Type B pancreatic cell (in vitro differentiated cells): ENCODE measurements around the gene SIMC1. TPM values are rescaled to one million over a fixed set of nuclear protein-coding genes. Genes with fewer than 3 reads are reported as not detected.

ENCODE experiments used
- DNase-seq: peaks from one replicate; pipeline ENCODE4 v3.0.0; 2021; ENCODE audit warnings: mixed read lengths; ENCODE audit not compliant: unreplicated experiment; ENCODE audit errors: extremely low spot score
- H3K27ac Mint-ChIP-seq: 2 replicates; pipeline ENCODE4 v1.8.0; 2021; ENCODE audit warnings: mild to moderate bottlenecking, mixed read lengths
- H3K27me3 Mint-ChIP-seq: 2 replicates; pipeline ENCODE4 v1.8.0; 2021; ENCODE audit warnings: mixed read lengths
- H3K36me3 Mint-ChIP-seq: 2 replicates; pipeline ENCODE4 v1.8.0; 2021; ENCODE audit warnings: mixed read lengths
- H3K4me1 Mint-ChIP-seq: one replicate; pipeline ENCODE4 v1.8.0; 2021; ENCODE audit warnings: mixed read lengths; ENCODE audit not compliant: unreplicated experiment
- H3K4me3 Mint-ChIP-seq: 2 replicates; pipeline ENCODE4 v1.8.0; 2021; ENCODE audit warnings: mild to moderate bottlenecking, mixed read lengths
- H3K9me3 Mint-ChIP-seq: 2 replicates; pipeline ENCODE4 v1.8.0; 2021; ENCODE audit warnings: mixed read lengths
- microRNA-seq: library from miRNA; unstranded; fragments of <30 nt; microRNA quantifications from one replicate; pipeline ENCODE4, GENCODE V29; 2020
- total RNA-seq: library from RNA; stranded (reverse); gene quantifications from 2 replicates; pipeline ENCODE4 v1.2.1, GENCODE V29; 2021; ENCODE audit warnings: low replicate concordance
- TF ChIP-seq, protein P1 (sequence below): fragments of 200-600 bp; sonication (generic); conservative IDR thresholded peaks from 2 replicates; pipeline ENCODE4 v1.5.0; 2021; ENCODE audit warnings: antibody characterized with exemption, mild to moderate bottlenecking

SIMC1 gene
- total RNA-seq, 1 donor from 2014 or later = 34.0 TPM

- peaks cover 11% of the 10 kb centered on the region for H3K36me3 Mint-ChIP-seq
- no peak for DNase-seq
- H3K27ac Mint-ChIP-seq = no peak overlapping the region
- TF ChIP-seq, protein P1, sequence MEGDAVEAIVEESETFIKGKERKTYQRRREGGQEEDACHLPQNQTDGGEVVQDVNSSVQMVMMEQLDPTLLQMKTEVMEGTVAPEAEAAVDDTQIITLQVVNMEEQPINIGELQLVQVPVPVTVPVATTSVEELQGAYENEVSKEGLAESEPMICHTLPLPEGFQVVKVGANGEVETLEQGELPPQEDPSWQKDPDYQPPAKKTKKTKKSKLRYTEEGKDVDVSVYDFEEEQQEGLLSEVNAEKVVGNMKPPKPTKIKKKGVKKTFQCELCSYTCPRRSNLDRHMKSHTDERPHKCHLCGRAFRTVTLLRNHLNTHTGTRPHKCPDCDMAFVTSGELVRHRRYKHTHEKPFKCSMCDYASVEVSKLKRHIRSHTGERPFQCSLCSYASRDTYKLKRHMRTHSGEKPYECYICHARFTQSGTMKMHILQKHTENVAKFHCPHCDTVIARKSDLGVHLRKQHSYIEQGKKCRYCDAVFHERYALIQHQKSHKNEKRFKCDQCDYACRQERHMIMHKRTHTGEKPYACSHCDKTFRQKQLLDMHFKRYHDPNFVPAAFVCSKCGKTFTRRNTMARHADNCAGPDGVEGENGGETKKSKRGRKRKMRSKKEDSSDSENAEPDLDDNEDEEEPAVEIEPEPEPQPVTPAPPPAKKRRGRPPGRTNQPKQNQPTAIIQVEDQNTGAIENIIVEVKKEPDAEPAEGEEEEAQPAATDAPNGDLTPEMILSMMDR = no peak
- no peak overlapping the region for H3K4me3 Mint-ChIP-seq
- no peaks in the 10 kb centered on the region for H3K27me3 Mint-ChIP-seq
- H3K9me3 Mint-ChIP-seq = no peaks in the 10 kb centered on the region
- peaks cover 11% of the 10 kb centered on the region for H3K4me1 Mint-ChIP-seq
Measured at GRCh38 chr5:176394096-176394495, 155.9 kb downstream of the SIMC1 start.

DNA sequence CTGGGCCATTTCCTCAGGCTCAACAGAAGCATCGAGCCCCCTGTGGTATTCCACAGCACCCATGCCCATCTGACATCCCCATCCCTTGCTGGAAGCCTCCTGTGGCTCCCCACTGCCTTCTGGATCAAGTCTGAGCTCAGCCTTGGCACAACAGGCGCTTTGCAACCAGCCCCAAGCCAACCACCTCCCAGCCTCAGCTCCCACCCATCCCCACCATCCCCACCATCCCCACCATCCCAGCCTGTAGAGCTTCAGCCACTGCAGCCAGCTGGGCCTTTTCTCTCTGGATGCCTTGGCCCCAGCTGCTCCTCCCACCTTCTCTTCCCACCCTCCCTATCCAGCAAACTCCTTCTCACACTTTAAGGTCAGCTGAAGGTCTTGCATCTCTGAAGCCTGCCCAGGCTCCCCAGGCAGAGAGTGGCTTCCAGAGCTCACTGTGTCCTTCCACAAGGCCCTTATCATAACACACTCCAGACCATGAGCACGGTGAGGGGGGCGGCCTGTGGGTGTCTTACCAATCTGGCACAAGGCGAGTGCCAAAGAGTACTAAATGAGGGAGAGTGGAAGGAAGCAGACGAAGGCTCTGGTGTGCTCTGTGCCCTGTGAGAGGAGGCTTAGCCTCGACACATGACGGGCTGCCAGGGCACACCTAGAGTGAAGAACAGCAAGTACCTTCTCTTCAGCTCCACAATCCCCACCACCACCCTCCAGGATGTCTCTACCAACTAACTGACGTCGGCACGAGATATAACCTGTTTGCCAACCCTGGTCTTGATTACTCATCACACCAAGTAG is 156.9 kb downstream of the SIMC1 start:
- TF ChIP-seq, protein P1 = no peak

More for the DNA sequence above, 156.9 kb downstream of the SIMC1 start:
- H3K4me3 Mint-ChIP-seq = no peak overlapping the region
- peak overlapping the region; percentile 34 for H3K27ac Mint-ChIP-seq
- no peaks in the 10 kb centered on the region for H3K27me3 Mint-ChIP-seq
- H3K9me3 Mint-ChIP-seq = no peaks in the 10 kb centered on the region
- peaks cover 11% of the 10 kb centered on the region for H3K4me1 Mint-ChIP-seq
- no peak for DNase-seq
- peaks cover 13% of the 10 kb centered on the region for H3K36me3 Mint-ChIP-seq

Small RNA genes within 50 kb of the gene (microRNA-seq; reads per million reads assigned to microRNA genes)
- gene MIR1271 = 6.6 reads per million, percentile 25 among the genes with 10 or more reads in this experiment

Other genes starting within 250 kb of the SIMC1 start
- 82.0 and 88.0 TPM in 2 replicates for gene KIAA1191, start 123.3 kb downstream of the SIMC1 start, total RNA-seq
- 12.4 and 23.4 TPM in 2 replicates for gene ARL10, start 127.1 kb downstream of the SIMC1 start, total RNA-seq
- gene NOP16, start 150.2 kb downstream of the SIMC1 start, total RNA-seq = 42.5 and 44.7 TPM in 2 replicates
- gene HIGD2A, start 150.3 kb downstream of the SIMC1 start, total RNA-seq = 88.3 and 118 TPM in 2 replicates
- gene CLTB, start 178.1 kb downstream of the SIMC1 start, total RNA-seq = 38.1 and 71.3 TPM in 2 replicates
- 42.0 and 46.5 TPM in 2 replicates for gene FAF2, start 210.0 kb downstream of the SIMC1 start, total RNA-seq